GM04504 (cell line): ENCODE measurements around the gene CTU2.
A peak's percentile ranks its signal among the peaks of the same experiment; 100 is the strongest.

Experiments
- DNase-seq: peaks from one replicate; pipeline ENCODE4 v3.0.0-alpha.2; 2012; ENCODE audit warnings: low read depth

CTU2 gene

DNA sequence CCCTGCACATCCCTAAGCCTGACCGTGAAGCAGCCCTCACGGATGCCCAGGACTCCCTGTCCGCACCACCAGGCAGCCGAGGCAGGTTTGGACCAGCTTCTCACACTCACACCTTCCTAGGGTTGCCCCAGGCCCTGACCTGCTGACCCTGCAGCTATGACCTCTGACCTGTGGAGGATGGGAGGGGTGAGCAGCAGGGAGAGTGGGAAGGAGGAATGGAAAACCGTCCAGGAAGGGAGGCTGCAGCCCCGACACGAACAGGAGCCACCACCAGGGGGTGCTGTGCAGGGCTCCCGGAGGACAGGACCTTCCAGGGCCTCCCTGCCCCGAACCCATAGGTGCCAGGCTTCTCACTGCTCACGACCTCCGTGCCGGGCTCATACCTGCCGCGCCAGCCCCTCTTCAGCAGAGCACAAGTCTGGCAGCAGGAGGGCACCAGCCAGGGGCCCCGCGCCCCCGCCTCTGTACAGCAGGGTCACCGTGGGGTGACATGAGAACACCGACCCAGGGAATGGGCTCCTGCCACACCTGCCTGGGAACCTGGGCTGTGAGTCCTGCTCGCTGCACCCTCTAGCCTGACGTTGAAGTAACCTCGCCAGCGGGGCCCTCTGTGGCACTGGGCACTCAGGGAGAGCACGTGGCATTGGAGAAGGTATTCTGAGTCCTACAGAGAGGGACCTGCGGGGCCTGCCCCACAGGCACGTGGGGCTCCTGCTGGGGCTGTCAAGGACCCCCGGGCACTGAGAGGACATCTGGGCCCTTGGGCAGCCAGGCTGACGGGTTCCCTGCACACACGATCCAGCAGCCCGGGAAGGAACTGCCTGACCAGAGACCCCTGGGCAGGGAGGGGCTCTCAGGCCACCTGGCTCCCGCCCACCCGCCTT is 37.6 kb downstream of the CTU2 start:
- DNase-seq = peak; percentile 24

DNA sequence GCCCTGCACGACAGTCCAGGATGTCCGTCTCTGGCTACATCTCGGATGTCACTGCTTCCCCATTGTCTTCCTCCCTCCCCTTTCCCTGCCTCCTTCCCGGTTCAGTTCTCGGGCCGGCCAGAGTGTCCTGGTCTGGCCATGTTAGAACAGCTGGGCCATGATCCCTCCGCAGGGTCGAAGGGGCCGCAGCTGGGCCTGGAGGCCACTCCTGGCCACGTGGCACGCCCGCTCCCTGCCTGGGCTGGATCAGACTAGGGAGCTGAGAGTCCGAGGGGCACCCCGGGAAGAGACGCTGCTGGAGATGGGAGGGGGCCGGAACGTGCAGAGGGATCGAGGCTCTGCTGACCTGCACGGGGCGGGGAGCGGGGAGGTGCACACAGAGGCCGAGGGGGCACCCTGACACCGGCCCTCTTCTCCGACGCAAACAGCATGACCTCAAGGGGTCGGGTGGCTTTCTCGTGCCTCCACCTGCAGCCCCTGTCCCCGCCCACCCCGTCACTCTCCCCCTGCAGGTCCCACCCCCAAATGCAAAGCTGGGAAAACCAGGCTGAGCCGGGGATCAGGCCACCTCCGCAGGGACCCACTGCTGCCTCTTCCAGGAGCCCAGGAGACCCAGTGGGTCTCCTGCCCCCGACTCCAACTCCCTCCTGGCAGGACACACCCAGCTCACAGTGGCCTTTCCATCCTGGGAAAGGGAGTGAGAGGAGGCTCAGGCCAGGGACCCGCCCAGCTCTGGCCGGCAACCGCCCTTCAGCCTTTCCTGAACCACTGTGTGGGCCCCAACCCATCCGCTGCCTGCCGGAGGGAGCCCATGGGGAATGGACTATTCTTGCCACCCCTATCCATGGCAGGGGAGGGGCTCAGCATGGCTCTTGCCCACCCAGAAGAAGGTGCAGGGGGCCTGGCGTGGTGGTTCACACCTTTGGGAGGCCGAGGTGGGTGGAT is 38.5 kb downstream of the CTU2 start:
- DNase-seq = no peak

DNA sequence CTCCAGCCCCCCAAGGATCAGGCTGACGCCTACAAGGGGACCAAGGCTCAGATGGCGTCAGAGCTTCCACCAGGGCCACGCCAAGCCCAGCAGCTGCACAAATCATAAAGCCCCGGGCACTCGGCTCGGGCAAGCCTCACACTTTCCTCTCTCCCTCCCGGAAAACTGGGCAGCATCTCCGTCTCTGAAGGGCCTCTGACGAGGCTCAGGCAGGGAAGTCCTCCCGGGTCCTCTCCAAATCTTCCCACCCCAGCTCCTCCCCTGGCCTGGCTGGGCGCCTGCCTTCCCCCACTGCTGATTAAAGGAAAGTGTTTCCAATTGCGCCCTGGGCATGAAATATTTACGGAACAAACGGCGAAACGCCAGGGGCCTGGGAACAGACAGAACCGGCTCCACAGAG is 40.2 kb downstream of the CTU2 start:
- no peak for DNase-seq

DNA sequence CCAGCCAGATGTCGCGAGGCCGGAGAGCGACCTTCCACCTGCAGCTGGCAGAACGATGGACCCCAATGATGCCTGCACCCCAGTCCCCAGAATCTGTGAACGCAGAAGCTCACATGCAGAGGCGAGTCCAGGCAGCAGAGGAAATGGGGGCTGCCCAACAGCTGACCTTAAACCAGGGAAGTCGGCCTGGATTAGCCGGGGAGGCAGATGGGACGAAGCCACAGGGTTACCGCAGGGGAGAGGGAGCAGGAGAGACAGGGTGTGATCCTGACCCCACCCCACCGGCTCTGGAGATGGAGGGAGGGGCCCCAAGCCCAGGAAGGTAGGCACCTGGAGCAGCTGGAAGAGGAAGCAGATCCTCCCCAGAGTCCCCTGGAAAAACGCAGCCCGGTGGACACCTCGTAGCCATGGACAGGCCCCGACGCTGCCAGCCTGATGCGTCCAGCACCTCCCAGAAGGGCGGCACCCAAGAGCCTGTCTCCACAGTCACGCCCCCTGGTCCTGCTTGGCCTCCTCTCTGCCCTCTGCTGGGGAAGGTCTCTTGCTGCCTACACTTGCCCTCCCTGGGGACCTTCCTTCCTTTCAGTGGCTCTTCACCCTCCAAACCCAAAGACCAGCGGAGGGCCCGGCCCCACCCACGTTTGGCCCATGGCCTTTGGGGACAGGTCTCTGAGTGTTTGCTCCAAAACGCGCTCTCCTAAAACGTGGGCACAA is 41.4 kb downstream of the CTU2 start:
- DNase-seq = no peak

DNA sequence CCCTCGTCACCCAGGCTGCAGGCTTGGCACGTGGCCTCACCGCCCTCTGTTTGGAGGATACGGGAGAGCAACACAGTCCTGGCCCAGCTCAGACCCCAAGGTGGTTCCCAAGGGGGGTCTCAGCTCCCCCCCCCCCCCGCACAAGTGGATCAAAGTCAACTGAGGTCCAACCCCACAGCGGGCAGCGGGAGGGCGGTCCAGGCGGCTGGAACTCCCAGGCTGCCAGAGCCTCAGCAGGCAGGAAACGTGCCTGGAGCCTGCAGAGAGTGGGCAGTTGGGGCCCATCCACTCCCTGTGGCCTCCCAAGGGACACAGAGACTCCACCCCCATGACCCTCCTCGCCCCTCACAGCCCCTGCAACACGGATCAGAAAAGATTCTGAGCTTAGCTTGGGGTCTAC is 42.1 kb downstream of the CTU2 start:
- DNase-seq = no peak

DNA sequence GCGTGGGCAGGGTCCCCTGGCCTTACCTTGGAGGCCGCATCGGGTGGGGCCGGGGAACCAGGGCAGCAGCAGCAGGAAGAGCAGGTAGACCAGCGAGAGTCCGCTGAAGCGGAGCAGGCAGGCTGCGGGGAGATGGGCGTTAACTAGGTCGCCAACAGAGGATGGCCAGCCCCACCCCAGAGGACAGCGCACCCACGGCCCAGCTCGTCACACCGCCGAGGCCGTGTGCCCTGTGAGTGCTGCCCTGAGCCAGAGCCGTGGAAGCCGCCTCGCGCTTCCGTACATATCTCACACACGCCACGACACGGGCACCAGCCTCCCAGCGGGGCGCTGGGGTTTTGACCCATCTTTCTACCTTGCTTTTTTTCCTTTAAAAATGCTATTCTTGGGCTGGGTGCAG is 43.1 kb downstream of the CTU2 start:
- DNase-seq = no peak

DNA sequence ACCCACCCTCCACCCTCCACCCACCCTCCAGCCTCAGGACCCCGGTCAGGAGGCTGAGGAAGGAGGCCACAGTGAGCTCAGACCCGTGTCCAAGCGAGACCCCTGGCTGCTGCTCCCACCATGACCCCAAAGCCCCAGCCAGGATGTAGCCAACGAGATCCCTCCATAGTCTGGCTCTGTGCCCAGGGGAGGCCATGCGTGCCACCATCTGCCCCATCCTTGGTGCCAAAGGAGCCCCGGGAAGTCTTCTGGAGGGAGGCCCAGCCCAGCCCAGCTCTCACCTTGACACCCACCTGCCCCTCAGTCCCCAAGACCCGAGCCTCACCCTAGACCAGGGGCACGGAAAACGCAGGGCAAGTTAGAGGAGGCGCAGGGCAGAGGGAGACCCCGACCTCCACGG is 44.6 kb downstream of the CTU2 start:
- DNase-seq = no peak

DNA sequence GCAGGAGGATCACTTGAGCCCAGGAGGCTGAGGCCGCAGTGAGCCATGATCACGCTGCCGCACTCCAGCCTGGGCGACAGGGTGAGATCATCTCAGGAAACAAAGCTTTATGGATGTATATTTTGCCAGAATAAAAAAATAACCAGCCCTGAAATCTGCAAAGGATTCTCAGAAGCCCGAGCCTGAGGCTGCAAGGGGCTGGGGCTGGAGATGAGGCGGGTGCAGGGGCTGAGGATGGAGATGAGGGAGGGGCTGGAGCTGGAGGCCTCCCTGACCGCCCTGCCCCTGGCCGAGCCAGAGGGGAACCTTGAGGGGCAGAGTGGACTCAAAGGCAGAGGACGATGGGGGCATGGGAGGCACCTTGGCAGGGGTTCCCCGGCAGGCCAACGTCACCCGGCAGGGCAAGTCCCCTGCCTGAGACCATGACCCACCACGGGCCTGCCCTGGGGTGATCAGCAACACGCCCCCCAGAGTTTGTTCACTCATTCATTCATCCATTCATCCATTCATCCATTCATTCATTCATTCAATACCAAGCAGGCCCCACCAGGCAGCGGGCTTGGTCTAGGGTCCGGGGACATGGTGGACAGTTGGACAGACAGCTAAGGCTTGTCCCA is 46.2 kb downstream of the CTU2 start:
- no peak for DNase-seq

DNA sequence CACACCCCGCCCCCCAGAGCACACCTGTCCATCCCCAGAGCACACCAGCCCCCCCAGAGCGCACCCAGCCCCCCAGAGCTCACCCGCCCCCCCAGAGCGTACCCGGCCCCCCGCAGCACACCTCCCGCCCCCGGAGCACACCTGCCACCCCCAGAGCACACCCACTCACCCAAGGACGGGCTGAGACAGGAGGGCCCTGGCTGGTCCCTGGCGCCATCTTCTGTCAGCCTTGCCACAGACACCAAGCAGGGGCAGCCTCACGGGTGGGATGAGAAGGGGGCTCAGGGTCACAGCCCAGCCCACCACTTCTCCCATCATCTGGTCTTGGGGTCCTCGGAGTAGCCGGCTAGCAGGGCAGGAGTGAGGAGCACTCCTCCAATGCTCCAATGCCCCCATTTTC is 46.9 kb downstream of the CTU2 start:
- no peak for DNase-seq

DNA sequence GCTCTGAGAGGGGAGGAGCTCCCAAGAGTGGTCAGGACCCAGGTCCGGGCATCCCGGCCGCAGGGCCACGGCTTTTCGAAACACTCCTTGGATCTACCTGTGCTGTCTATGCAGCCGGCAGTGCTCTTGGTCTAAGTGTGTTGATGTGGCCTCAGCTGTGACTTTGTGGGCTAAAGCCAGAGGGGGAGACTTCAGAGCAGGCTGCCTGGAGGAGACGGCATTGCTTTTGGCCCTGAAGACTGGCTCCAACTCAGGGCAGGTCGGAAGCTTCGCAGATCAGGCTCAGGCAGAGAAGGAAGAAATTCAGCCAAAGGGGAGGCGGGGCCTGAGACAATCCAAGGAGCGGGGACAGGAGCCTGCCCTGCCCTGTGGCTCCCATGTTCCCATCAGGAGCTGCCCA is 47.3 kb downstream of the CTU2 start:
- DNase-seq = no peak

DNA sequence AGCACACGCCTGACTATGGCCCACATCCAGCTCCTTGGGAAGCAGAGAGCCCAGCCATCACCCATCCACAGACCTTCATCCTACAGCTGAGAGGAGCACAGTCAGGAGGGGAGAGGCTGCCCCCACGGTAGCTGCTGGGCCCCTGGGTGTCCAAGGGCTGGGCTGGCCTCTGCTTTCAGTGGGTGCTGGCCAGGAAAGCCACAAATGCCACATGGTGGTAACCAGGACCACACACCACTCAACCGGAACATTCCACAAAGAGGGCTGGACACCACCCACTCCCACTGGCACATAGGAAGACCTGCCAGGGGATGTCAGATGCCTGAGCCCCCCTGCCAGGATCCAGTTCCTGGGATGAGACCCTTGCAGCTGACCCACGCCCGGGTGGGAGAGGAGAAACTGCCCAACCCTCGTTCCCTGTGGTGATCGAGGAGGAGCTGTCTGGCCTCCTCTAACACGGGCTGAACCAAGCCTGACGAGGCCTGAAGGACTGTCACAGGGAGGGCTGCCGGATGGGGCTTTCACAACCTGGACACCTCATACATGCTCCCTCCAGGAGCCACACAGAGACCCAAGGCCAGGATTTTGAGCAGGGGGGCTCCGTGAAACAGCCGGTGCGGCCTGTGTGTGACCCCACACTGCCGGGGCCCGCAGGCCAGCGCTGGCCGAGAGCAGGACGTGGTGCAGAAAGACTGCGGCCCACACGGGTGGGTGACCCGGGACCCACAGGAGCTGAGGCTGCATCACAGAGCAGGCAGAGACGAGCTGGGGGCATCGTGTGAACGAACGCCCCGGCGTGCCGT is 48.0 kb downstream of the CTU2 start:
- no peak for DNase-seq

DNA sequence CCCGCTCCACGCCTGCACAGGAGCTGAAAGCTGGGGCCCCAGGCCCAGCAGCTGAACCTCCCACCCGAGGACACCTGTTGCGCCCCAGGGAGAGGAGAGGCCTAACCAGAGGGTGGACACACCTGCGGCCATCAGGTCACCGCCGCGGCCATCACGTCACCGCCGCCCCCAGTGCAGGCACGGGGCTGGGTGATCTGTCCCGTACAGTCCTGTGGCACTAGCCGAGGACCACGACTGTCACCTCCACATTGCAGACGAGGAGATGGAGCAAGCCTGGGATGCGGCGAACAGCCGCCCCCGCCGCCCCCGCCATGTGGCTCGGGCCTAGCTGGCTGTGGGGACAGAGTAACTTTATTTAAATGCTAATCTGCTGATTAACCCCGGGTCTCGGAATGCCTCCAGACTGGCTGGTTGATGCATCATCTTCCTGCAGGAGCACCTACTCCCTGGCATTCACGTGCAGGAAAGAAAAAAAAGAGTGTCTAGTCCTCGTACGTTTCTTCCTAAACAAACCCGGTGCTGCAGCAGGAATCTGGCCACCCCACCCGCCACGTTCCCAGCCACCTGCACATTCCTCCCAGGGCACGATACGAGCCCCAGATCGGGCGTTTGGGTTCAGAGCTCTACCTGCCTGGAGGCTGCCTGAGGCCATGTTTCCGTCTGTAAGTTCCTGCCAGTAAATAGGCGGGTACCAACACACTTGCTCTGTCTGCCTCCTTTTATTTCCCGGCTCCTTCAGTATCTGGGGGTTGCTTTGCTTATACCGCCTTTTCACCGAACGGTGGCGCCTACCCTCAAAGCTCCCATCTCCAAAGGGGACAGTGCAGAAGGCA is 48.8 kb downstream of the CTU2 start:
- no peak for DNase-seq

DNA sequence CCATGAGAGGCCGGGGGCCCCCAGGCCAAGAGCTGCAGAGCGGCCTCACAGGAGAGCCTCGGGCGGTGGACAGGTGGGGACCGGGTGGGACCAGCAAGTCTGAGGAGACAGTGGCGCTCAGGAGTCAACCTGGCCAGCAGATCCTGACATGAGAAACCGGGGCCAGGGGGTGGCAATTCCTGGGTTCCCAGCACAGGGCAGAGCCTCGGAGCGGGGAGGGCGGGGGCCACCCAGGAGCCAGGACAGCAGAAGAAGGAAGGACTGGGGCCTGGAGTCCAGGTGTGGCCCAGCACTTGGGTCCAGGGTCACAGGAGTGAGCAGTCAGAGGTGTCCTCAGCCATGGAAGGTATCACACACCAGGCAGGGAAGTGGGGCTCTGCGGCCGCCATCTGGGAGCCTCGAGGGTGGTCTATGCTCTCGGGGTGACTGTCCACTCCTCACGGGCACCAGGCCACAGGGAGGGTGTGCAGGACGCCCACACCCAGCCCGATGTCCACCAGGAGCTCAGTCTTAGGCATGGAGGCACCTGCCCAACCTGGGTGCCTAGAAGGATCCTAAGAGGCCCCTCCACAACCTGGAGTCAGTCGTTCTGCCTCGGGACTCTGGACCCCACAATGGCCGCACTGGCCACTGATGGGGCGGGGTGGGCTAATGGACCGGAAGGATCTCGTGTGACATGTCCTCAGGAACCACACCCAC is 49.6 kb downstream of the CTU2 start:
- no peak for DNase-seq

DNA sequence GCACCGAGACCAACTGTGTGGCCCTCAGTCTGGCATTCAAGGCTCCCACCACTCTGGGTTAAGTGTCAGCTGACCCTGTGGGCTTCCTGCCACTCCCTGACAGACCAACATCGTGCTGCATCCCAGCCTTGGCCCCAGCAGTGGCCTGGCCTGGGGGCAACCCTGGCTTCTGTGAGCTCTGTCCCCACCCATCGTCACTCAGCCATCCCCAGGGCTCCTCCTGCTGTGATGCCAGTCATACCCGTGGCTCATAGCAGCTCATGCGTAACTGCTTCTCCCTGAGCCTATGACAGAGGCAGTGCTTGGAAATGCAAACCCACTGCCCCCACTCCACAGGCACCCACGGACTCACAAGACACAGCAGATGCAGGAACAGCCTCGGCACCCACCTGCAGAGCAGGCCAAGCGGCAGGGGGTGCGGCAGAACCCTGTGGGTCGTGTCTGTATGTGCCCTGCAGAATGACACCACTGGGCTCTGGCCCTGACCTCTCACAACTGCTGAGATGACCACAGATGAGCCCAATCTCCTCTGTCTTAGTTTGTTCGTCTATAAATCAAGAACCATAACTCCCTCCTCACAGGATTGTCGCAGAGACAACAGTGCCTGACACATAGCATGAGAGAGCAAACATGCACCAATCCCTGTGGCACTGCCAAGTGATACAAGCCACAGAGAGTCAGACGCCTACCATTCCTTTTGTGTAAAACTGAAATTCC is 52.1 kb downstream of the CTU2 start:
- no peak for DNase-seq

DNA sequence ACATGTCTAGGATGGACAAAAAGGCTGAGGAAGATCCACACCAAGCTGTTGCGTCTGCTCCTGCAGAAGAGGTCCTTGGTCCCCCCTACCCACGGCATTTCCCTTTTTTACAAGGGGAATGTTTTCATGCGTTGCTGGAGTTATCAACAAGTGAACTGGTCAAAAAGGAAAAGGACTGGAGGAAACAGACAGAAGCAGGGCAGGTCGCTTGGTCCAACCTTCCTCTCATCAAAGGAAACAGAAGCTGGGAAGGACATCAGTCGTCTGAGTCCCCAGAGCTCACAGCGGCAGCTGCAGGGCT is 52.6 kb downstream of the CTU2 start:
- no peak for DNase-seq

DNA sequence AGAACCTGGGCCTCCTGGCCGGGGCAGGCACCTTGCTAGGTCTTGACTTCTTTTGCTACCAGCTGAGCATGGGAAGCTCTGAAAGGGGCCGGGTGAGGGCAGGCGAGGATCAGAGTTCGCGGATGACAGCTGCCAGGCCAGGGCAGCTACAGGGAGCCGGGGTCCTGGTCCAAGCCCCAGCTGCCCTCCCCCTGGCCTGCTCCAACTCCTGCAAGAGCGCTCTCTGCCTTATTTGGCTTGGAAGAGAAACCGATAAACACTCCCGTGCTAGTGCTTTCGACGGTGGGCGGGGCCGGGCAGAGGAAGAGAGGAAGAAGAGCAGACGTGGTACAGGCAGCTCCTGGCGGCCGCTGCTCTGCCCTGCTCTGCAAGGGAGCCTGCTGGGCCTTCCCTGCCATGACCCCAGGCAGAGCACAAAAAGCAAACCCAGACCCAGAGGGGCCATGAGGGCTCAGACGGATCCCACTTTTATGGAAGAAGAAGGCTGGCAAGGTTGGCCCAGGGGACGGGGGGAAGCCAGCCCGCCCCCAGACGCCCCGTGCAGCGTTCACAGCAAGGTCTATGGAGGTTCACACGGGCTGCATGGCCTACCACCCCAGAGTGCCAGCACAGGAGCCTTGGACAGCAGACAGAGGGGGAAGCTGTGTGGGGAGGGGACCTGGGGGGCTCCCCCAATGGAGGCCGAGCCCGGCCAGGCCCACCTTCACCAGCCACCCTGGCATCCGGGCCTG is 53.1 kb downstream of the CTU2 start:
- no peak for DNase-seq

DNA sequence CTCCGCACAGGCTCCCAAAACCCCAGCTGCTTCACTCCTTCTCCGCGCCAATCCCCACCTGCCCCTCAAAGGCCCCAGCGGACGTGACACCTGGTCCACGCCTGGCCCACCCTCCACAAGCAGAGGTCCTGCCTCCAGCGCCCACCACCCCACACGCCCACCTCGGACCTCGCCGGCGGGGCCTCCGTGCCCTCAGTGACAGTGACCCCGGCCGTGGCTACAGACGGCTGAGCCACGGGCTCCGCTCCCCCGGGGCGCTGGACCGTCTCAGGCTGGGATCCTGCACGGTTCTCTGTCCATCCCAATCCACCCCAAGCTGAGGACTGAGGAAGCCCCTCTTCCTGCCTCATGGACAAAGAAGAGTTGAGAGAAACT is 53.7 kb downstream of the CTU2 start:
- DNase-seq = no peak

DNA sequence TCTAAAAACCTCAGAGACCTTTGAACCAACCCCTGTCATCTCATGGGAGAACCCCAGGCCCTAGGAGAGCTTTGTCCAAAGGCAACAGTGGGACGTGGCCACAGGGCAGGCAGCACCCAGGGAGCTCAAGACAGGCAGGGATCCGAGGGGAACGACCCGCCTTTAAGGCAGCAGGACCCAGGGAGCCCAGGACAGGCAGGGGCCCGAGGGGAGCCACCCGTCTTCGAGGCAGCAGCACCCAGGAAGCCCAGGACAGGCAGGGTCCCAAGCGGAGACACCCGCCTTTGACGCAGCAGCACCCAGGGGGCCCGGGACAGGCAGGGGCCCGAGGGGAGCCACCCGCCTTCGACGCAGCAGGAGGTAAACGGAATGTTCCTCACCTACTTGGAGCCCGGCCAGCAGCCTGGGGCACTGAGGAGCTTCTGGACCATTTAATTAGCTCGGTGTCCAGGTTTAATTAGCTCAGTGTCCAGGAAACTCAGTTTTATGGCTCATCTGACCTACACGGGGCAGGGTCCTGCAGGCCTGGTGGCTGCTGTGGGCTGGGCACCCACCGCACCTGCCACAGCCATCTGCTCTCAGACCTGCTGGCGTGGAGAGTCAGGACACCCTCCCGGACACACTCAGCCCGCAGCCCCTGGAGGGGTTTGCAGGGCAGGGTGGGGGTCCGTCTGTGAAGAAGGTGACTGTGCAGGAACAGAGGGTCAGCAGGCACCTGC is 54.3 kb downstream of the CTU2 start:
- DNase-seq = no peak
